Measurements from ENCODE around the gene PRKAR1B. TPM values are rescaled to one million over a fixed set of nuclear protein-coding genes. Genes with fewer than 3 reads are reported as not detected.
"Not testable (repeated sequence)": the region's sequence is repeated elsewhere in the genome, so short reads cannot be mapped to it uniquely, and the experiment has no call there.

The PRKAR1B gene
- total RNA-seq, 2 experiments from 2014 or later = 48.7 to 49.9 TPM

GRCh38 chr7:746155-747061, 19.3 kb upstream of the PRKAR1B start:
- ChIA-PET POLR2A (no interaction called here), CTCF (no interaction called here)
- H3K27ac Mint-ChIP-seq = no peak overlapping the region
- ATAC-seq (no peak), DNase-seq (no peak)
- H3K4me1 Mint-ChIP-seq (ENCODE audit: low read depth) = peaks cover 2% of the 10 kb centered on the region
- H3K4me3 Mint-ChIP-seq = no peak overlapping the region
- H3K36me3 Mint-ChIP-seq (ENCODE audit: low read depth) = peaks cover 32% of the 10 kb centered on the region
- no peaks in the 10 kb centered on the region for H3K27me3 Mint-ChIP-seq
- TF ChIP-seq CTCF (IDR thresholded peaks at IDR 0.05) = no peak
- intact Hi-C loops (cut with micrococcal nuclease) = no loop called here
- H3K9me3 Mint-ChIP-seq = peaks cover 2% of the 10 kb centered on the region

GRCh38 chr7:745431-746154, 18.5 kb upstream of the PRKAR1B start:
- DNase-seq = no peak
- H3K9me3 Mint-ChIP-seq = peaks cover 2% of the 10 kb centered on the region
- ChIA-PET POLR2A (no interaction called here), CTCF (no interaction called here)
- no peaks in the 10 kb centered on the region for H3K27me3 Mint-ChIP-seq
- H3K4me1 Mint-ChIP-seq (ENCODE audit: low read depth) = peaks cover 2% of the 10 kb centered on the region
- intact Hi-C loops (cut with micrococcal nuclease) = no loop called here
- no peak for ATAC-seq
- H3K4me3 Mint-ChIP-seq = no peak overlapping the region
- H3K27ac Mint-ChIP-seq = no peak overlapping the region
- no peak for TF ChIP-seq CTCF (IDR thresholded peaks at IDR 0.05)
- H3K36me3 Mint-ChIP-seq (ENCODE audit: low read depth) = peaks cover 36% of the 10 kb centered on the region

- Mint-ChIP-seq H3K27me3 (no peaks in the 10 kb centered on the region), H3K9me3 (peaks cover 2% of the 10 kb centered on the region), H3K36me3 (ENCODE audit: low read depth) (peaks cover 34% of the 10 kb centered on the region), H3K4me1 (ENCODE audit: low read depth) (peaks cover 2% of the 10 kb centered on the region), H3K4me3 (no peak overlapping the region), H3K27ac (no peak overlapping the region)
- DNase-seq (no peak), ATAC-seq (no peak)
- ChIA-PET CTCF (no interaction called here), POLR2A (no interaction called here)
- intact Hi-C loops (cut with micrococcal nuclease) = no loop called here
- TF ChIP-seq CTCF (IDR thresholded peaks at IDR 0.05) = no peak
These were observed 17.9 kb upstream of the PRKAR1B start for GRCh38 chr7:744854-745430.

GRCh38 chr7:744128-744520, 17.0 kb upstream of the PRKAR1B start:
- peaks cover 39% of the 10 kb centered on the region for H3K36me3 Mint-ChIP-seq (ENCODE audit: low read depth)
- not testable (repeated sequence) for H3K27ac Mint-ChIP-seq

GRCh38 chr7:743341-744127, 16.5 kb upstream of the PRKAR1B start:
- intact Hi-C loops (cut with micrococcal nuclease) = not testable (repeated sequence)

More at GRCh38 chr7:744128-744520, 17.0 kb upstream of the PRKAR1B start:
- intact Hi-C loops (cut with micrococcal nuclease); H3K27me3 Mint-ChIP-seq; POLR2A ChIA-PET; CTCF ChIA-PET; DNase-seq; H3K9me3 Mint-ChIP-seq; H3K4me3 Mint-ChIP-seq; H3K4me1 Mint-ChIP-seq (ENCODE audit: low read depth); ATAC-seq: not testable (repeated sequence)

More at GRCh38 chr7:743341-744127, 16.5 kb upstream of the PRKAR1B start:
- H3K27me3 Mint-ChIP-seq; H3K27ac Mint-ChIP-seq; H3K9me3 Mint-ChIP-seq; CTCF ChIA-PET; H3K4me1 Mint-ChIP-seq (ENCODE audit: low read depth); DNase-seq; H3K4me3 Mint-ChIP-seq; POLR2A ChIA-PET; ATAC-seq: not testable (repeated sequence)
- H3K36me3 Mint-ChIP-seq (ENCODE audit: low read depth) = peaks cover 39% of the 10 kb centered on the region
